ENCODE results near the gene EBLN2.
"Not testable (repeated sequence)": the region's sequence is repeated elsewhere in the genome, so short reads cannot be mapped to it uniquely, and the experiment has no call there.

EBLN2 gene

GRCh38 chr3:73060302-73060723, 1.1 kb upstream of the EBLN2 start:
- no peak for DNase-seq (ENCODE audit: low read depth in 1 of 2, low spot score in 1 of 2)

GRCh38 chr3:73066243-73066642, 4.8 kb downstream of the EBLN2 start:
- DNase-seq (ENCODE audit: low read depth in 1 of 2, low spot score in 1 of 2): not testable (repeated sequence)

- DNase-seq (ENCODE audit: low read depth in 1 of 2, low spot score in 1 of 2): no peak
Measured at GRCh38 chr3:73068419-73068818, 7.0 kb downstream of the EBLN2 start.

GRCh38 chr3:73069187-73069586, 7.7 kb downstream of the EBLN2 start:
- DNase-seq (ENCODE audit: low read depth in 1 of 2, low spot score in 1 of 2): no peak

- DNase-seq (ENCODE audit: low read depth in 1 of 2, low spot score in 1 of 2): no peak
Measured at GRCh38 chr3:73069775-73070444, 8.5 kb downstream of the EBLN2 start.

GRCh38 chr3:73070675-73071575, 9.5 kb downstream of the EBLN2 start:
- no peak for DNase-seq (ENCODE audit: low read depth in 1 of 2, low spot score in 1 of 2)

- no peak for DNase-seq (ENCODE audit: low read depth in 1 of 2, low spot score in 1 of 2)
Measured at GRCh38 chr3:73071952-73072351, 10.5 kb downstream of the EBLN2 start.

GRCh38 chr3:73072634-73073033, 11.2 kb downstream of the EBLN2 start:
- DNase-seq (ENCODE audit: low read depth in 1 of 2, low spot score in 1 of 2): no peak

- DNase-seq (ENCODE audit: low read depth in 1 of 2, low spot score in 1 of 2): no peak
Measured at GRCh38 chr3:73073091-73073707, 11.7 kb downstream of the EBLN2 start.

GRCh38 chr3:73074781-73075180, 13.3 kb downstream of the EBLN2 start:
- DNase-seq (ENCODE audit: low read depth in 1 of 2, low spot score in 1 of 2): no peak

- DNase-seq (ENCODE audit: low read depth in 1 of 2, low spot score in 1 of 2): no peak
Measured at GRCh38 chr3:73080216-73080966, 18.9 kb downstream of the EBLN2 start.

- DNase-seq (ENCODE audit: low read depth in 1 of 2, low spot score in 1 of 2): no peak
Measured at GRCh38 chr3:73081140-73081539, 19.7 kb downstream of the EBLN2 start.

- DNase-seq (ENCODE audit: low read depth in 1 of 2, low spot score in 1 of 2): no peak
Measured at GRCh38 chr3:73084170-73084569, 22.7 kb downstream of the EBLN2 start.

GRCh38 chr3:73086071-73086494, 24.6 kb downstream of the EBLN2 start:
- DNase-seq (ENCODE audit: low read depth in 1 of 2, low spot score in 1 of 2): peak in 1 of 2 donors; percentile 8

GRCh38 chr3:73094129-73094528, 32.7 kb downstream of the EBLN2 start:
- no peak for DNase-seq (ENCODE audit: low read depth in 1 of 2, low spot score in 1 of 2)

GRCh38 chr3:73094951-73095350, 33.5 kb downstream of the EBLN2 start:
- DNase-seq (ENCODE audit: low read depth in 1 of 2, low spot score in 1 of 2): no peak

- no peak for DNase-seq (ENCODE audit: low read depth in 1 of 2, low spot score in 1 of 2)
Measured at GRCh38 chr3:73096169-73096568, 34.7 kb downstream of the EBLN2 start.

- no peak for DNase-seq (ENCODE audit: low read depth in 1 of 2, low spot score in 1 of 2)
Measured at GRCh38 chr3:73098026-73098425, 36.6 kb downstream of the EBLN2 start.

- no peak for DNase-seq (ENCODE audit: low read depth in 1 of 2, low spot score in 1 of 2)
Measured at GRCh38 chr3:73098873-73099272, 37.4 kb downstream of the EBLN2 start.

GRCh38 chr3:73100741-73101559, 39.5 kb downstream of the EBLN2 start:
- peak; percentile 57 to 74 for DNase-seq (ENCODE audit: low read depth in 1 of 2, low spot score in 1 of 2)
